ENCODE results near the gene ESPN.

Gene ESPN

GRCh38 chr1:6463120-6463412, 38.5 kb downstream of the ESPN start:
- DNase-seq (ENCODE audit: low read depth in 2 of 3, low spot score in 2 of 3), result no peak

GRCh38 chr1:6464514-6464836, 39.9 kb downstream of the ESPN start:
- no peak for DNase-seq (ENCODE audit: low read depth in 2 of 3, low spot score in 2 of 3)

GRCh38 chr1:6464915-6465314, 40.3 kb downstream of the ESPN start:
- no peak for DNase-seq (ENCODE audit: low read depth in 2 of 3, low spot score in 2 of 3)

- no peak for DNase-seq (ENCODE audit: low read depth in 2 of 3, low spot score in 2 of 3)
Observed at GRCh38 chr1:6465461-6466005, 41.0 kb downstream of the ESPN start.

- DNase-seq (ENCODE audit: low read depth in 2 of 3, low spot score in 2 of 3), result no peak
Observed at GRCh38 chr1:6466023-6466422, 41.4 kb downstream of the ESPN start, which contains the start of gene TNFRSF25. Gene TNFRSF25 (minus strand): TSS chr1:6466173. CDS start chr1:6466107, 66 bp downstream.

- no peak for DNase-seq (ENCODE audit: low read depth in 2 of 3, low spot score in 2 of 3)
Observed at GRCh38 chr1:6466751-6467150, 42.2 kb downstream of the ESPN start.

- DNase-seq (ENCODE audit: low read depth in 2 of 3, low spot score in 2 of 3), result no peak
Observed at GRCh38 chr1:6467224-6467623, 42.6 kb downstream of the ESPN start.

GRCh38 chr1:6467744-6468688, 43.4 kb downstream of the ESPN start:
- no peak for DNase-seq (ENCODE audit: low read depth in 2 of 3, low spot score in 2 of 3)

- DNase-seq (ENCODE audit: low read depth in 2 of 3, low spot score in 2 of 3), result no peak
Observed at GRCh38 chr1:6468729-6469461, 44.3 kb downstream of the ESPN start.

- no peak for DNase-seq (ENCODE audit: low read depth in 2 of 3, low spot score in 2 of 3)
Observed at GRCh38 chr1:6470132-6471085, 45.8 kb downstream of the ESPN start.

GRCh38 chr1:6471086-6471969, 46.8 kb downstream of the ESPN start:
- no peak for DNase-seq (ENCODE audit: low read depth in 2 of 3, low spot score in 2 of 3)

GRCh38 chr1:6471970-6472368, 47.4 kb downstream of the ESPN start:
- no peak for DNase-seq (ENCODE audit: low read depth in 2 of 3, low spot score in 2 of 3)

- DNase-seq (ENCODE audit: low read depth in 2 of 3, low spot score in 2 of 3), result no peak
Observed at GRCh38 chr1:6472391-6472790, 47.8 kb downstream of the ESPN start.

- DNase-seq (ENCODE audit: low read depth in 2 of 3, low spot score in 2 of 3), result no peak
Observed at GRCh38 chr1:6473156-6473555, 48.6 kb downstream of the ESPN start.

- no peak for DNase-seq (ENCODE audit: low read depth in 2 of 3, low spot score in 2 of 3)
Observed at GRCh38 chr1:6473974-6474814, 49.6 kb downstream of the ESPN start.

GRCh38 chr1:6474815-6475282, 50.3 kb downstream of the ESPN start:
- DNase-seq (ENCODE audit: low read depth in 2 of 3, low spot score in 2 of 3), result no peak

- peak in 2 of 3 experiments; percentile 70 to 76 for DNase-seq (ENCODE audit: low read depth in 2 of 3, low spot score in 2 of 3)
Observed at GRCh38 chr1:6475381-6476133, 51.0 kb downstream of the ESPN start.

GRCh38 chr1:6476483-6476882, 51.9 kb downstream of the ESPN start:
- no peak for DNase-seq (ENCODE audit: low read depth in 2 of 3, low spot score in 2 of 3)
